GM18526 (cell line): ENCODE data around the gene COMT.

Source experiments
- POLR2A ChIP-seq: IDR thresholded peaks from 3 replicates; pipeline ENCODE4 v1.6.1; 2011; ENCODE audit not compliant: insufficient read length; ENCODE audit errors: extremely low read depth

Gene COMT

GRCh38 chr22:19968450-19968891 lies 26.9 kb downstream of the COMT start:
- no peak for TF ChIP-seq POLR2A

DNA sequence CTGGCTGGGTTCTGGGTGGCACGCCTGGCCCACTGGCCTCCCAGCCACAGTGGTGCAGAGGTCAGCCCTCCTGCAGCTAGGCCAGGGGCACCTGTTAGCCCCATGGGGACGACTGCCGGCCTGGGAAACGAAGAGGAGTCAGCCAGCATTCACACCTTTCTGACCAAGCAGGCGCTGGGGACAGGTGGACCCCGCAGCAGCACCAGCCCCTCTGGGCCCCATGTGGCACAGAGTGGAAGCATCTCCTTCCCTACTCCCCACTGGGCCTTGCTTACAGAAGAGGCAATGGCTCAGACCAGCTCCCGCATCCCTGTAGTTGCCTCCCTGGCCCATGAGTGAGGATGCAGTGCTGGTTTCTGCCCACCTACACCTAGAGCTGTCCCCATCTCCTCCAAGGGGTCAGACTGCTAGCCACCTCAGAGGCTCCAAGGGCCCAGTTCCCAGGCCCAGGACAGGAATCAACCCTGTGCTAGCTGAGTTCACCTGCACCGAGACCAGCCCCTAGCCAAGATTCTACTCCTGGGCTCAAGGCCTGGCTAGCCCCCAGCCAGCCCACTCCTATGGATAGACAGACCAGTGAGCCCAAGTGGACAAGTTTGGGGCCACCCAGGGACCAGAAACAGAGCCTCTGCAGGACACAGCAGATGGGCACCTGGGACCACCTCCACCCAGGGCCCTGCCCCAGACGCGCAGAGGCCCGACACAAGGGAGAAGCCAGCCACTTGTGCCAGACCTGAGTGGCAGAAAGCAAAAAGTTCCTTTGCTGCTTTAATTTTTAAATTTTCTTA lies 27.8 kb downstream of the COMT start:
- TF ChIP-seq POLR2A: no peak

- TF ChIP-seq POLR2A: no peak
These were observed 28.5 kb downstream of the COMT start for GRCh38 chr22:19970031-19970478.

DNA sequence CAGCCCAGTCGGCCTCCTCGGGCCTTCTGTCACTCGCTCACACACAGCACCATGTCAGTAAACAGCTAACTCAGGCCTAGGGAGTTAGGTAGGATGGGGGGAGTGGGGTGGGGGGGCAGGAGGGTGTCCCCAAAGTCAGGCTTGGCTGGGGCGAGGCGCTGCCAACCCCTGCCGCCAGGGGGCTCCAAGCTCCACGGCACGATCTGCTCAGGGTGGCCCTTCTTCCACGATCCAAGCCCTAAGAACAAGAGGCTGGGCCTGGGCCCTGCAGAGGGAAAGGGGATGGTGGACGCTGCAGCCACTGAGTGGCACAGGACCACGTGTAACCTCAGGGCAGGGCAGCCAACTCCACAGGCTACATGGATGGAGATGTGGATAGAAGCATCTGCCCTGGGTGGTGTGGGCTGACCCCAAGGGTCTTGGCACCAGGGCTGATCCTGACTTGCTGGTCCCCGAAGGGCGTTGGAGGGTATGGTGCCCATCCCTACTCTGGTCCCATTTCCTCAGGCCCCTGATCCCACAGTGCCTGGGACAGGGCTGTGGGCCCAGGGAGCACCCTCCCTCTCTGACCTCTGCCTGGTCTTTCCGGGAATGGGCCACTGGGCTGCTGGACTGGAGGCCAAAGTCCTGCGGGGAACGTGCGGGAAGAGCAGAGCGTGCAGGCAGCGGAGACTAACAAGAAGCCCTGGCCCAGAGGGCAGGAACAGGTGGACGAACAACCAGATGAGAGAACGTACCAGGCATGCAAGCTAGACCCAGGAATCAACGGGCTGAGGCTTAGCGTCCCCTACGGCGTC lies 29.1 kb downstream of the COMT start:
- TF ChIP-seq POLR2A: no peak

DNA sequence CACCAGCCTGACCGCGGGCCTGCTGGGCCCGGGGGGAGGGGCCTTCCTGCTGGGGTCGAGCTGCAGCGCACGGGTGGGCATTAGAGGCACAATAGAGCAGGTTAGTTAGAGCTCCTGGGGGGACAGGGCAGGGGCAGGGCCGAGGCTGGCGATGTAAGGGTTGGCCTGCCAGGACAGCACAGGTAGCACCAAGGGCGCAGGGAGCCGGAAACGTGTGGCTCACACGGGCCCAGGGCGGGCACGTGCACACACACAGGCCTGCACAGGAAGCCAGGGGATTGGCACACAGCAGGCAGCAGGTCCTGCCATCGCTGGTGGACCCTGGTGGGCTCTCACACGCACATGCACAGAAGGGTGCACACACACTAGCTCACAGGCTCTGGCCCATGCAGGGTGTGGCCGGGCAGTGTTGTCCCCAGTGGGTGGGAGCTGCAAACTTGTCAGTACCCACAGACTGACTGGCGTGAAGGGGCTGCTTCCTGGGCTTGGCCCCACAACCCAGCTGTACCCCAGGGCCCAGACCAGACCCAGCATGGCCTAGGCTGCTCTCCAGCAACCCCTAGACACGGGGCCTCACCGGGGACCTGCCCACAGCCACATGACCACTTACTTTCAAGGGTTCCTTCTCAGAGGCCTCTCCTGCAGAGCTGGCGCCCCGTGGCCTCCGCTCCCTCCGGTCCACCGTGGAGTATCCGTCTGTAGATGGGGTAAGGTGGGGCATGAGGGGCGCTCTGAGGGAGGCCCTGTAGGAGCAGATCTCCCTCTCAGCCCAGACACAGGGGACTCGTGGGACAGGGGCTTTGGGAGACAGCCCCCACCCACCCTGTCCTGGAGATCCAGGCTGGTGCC lies 29.9 kb downstream of the COMT start:
- no peak for TF ChIP-seq POLR2A

- no peak for TF ChIP-seq POLR2A
These were observed 30.7 kb downstream of the COMT start for GRCh38 chr22:19972251-19972650.

DNA sequence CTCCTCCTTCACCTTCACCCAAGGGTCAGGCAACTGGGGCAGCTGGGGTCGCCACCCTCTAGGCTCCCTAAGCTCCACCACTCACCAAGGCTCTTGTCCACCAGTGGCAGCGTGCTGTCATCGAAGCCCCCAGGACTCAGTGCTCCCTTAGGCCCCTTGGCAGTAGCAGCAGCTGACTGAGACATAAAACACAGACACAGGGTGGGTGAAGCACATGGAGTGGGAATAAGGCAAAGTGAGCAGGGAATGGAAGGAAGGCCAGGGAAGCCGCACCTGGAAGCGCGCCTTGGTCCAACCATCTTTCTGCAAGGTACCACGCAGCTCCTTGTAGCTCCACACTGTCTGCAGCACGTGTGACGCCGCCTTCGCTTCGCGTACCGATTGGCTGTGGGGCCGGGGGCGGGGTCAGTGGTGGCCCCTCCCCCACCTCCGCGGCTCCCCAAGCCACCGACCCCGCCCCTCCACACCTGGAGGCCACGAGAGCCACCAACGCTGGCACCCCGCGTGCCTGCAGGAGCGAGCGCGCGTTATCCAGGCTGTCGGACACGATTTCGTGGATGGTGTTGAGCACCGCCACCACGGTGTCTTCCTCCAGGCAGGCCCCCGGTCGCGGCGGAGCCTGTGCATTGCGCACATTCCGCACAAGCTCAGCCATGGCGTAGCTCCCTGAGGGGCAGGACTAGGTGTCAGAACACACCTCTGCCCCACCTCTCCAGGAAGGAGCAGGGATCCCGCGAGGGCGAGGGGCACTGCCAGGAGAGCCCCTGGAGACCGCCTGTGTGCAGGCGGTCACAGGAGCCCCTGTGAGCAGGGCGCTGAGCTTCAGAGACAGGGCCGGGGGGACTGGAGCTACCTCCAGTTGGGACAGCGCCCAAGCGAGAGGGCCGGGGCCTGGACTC lies 31.3 kb downstream of the COMT start:
- TF ChIP-seq POLR2A: no peak

DNA sequence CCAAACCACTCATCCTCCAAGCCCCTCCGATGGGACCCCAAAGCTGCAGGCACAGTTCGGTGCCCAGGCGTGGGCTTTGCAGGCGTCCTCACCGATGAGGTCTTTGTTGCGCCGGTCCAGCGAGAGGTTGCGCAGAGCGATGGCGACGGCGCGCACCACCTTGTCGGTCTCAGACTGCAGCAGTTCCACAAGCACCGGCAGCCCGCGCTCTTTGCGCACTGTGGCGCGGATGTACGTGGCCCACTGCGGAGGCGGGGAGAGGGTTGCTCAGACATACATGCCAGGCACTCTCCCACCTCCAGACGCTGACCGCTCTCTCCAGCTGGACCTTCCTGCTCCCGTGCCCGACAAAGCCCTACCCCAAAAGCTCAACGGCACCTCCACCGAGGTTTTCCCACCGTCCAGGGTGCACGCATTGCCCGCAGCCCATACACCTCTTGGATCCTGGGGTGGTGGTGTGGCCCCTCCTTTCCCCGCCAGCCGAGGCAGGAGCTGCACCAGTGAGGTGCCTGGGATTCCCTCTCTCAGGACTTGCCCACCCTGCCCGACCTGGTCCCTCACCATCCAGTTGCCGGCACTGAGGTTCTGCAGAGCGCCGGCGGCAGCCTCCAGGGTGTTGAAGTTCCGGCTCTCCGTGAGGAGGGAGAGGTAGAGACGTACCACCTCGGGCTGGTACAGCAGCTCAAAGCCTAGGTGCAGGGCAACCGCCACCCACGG lies 32.1 kb downstream of the COMT start:
- TF ChIP-seq POLR2A: no peak

DNA sequence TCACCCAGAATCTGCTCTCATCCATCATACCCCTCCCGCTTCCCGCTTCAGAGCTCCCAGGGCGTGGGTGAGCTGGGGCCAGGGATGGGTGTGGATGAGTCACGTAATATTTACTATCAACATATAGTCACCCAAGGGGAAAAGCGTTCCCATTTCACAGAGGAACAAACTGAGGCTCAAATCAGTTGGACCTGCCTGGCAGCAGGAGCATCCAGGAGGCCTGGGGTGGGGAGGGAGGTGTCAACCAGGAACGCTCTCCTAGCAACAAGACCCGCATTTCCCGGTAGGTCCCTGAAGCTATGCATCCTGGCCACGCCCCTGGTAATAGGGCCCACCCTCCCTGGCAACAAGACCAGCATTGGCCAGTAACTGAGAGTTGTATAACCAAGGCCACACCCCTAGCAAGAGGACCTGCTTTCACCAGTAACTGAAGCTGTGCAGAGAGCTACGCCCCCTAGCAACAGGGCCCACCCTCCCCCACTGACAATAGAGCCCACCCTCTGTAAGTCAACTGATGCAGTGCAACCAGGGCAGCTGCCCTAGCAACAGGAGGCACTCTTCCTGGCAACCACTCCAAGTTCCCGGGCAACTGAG lies 32.8 kb downstream of the COMT start:
- TF ChIP-seq POLR2A: no peak

- TF ChIP-seq POLR2A: no peak
These were observed 33.5 kb downstream of the COMT start for GRCh38 chr22:19974935-19975706.

DNA sequence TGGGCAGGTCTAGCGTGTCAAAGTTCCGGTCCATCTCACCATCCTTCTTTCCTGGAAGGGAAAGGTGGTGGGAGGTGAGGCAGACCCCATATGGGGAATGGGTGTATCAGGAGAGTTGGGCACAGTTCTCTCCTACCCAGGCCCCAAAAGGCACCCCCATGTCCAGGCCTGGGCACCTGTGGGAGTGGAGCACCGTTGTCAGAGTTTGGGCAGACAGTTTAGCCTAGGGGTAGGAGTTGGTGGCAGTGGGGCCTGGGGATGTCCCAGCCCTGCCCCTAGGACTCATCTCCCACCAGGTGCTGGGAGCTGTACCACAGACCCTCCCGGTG lies 34.1 kb downstream of the COMT start:
- TF ChIP-seq POLR2A: no peak

DNA sequence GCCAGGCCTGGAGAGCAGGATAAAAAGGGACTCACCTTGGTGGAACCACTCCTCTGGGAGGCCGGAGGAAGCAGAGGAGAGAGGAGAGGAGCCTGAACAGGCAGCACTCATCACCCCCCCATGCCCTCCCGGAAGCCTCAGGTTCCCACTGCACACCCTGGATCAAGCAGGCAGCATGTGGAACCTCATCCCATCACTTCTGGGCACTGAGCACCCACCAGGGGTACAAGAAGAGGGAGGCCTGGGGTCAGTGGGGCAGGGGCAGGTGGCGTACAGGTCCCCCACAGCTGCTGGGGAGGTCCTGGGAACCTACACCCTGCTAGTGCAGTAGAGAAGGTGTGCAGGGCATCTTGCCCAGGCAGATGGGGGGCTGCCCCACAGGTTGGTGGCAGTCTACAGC lies 35.1 kb downstream of the COMT start:
- no peak for TF ChIP-seq POLR2A

DNA sequence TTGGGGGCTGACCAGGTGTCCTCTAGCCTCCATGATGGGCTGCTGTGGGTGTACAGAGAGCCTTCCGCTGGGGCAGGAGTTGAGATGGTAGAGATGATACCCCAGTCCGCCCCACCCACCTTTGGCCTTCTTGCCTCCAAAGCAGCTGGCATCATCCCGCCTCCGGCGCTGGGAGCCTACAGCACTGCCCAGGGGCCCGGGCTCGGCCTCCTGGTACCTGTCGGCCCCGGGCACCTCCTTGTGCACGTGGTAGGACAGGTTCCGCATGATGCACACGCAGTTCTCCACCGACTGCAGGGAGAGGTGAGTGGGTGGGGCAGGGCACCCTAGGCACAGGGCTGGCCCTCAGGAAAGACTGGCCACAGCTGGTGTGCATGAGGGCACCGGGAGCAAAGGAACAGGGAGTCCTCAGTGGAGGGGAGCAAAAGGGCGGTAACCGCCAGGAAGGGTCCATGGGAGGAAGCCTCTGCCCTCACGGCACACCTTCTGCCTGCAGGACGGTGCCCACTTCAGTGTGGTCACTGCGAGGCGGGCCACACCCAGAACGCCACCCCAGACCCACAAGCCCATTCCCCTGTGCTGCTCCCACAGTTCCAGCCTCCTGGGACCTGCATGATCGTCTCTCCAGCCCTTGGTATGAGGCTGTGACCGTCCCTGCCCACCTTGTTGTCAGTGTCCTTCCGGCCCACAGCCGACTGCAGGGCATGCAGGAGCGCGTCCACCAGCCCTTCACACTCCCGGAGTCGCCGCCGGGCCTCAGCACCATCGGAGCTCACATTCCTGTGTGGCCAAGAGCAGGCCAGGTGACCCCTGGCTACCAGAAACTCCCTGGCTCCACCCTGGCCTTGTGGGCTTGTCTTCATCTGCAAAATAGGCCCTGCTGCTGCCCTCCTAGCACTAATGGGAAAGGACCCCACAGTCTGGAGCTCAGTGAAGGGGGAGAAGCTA lies 36.0 kb downstream of the COMT start:
- no peak for TF ChIP-seq POLR2A
